Muscle of leg (tissue), 16 donors: ENCODE measurements around the gene GAREM1. TPM values are rescaled to one million over a fixed set of nuclear protein-coding genes. Genes with fewer than 3 reads are reported as not detected.
"Not testable (repeated sequence)": the region's sequence is repeated elsewhere in the genome, so short reads cannot be mapped to it uniquely, and the experiment has no call there.

Experiments
- DNase-seq: peaks from one replicate; pipeline ENCODE4 v3.0.0; 2013
- H3K27ac ChIP-seq: one replicate; pipeline ENCODE4 v1.5.1; 2013; ENCODE audit warnings: mild to moderate bottlenecking, low read length, control low read depth
- H3K27me3 ChIP-seq: one replicate; pipeline ENCODE4 v1.6.1; 2013; ENCODE audit warnings: low read length; ENCODE audit not compliant: control insufficient read depth, insufficient read depth
- H3K36me3 ChIP-seq: one replicate; pipeline ENCODE4 v1.6.1; 2013; ENCODE audit warnings: low read length; ENCODE audit not compliant: control insufficient read depth, insufficient read depth
- H3K4me1 ChIP-seq: one replicate; pipeline ENCODE4 v1.6.1; 2013; ENCODE audit warnings: low read length; ENCODE audit not compliant: control insufficient read depth, insufficient read depth
- H3K4me3 ChIP-seq: one replicate; pipeline ENCODE4 v1.5.1; 2013; ENCODE audit warnings: low read length, control low read depth
- H3K9me3 ChIP-seq: replicated peaks from 2 replicates; pipeline ENCODE4 v1.6.1; 2013; ENCODE audit warnings: low read depth, low read length; ENCODE audit not compliant: control insufficient read depth
- WGBS: methylation state at CpG from one replicate; pipeline ENCODE4 v1.1.5; 2013; ENCODE audit warnings: missing lambda C conversion rate; ENCODE audit not compliant: insufficient coverage; 5-methylcytosine and 5-hydroxymethylcytosine counted together
- long read RNA-seq, 11 donors: transcript quantifications; one replicate each; lab custom pipeline, GENCODE V29; 2026
- polyA plus RNA-seq, 8 donors: library from polyadenylated mRNA; unstranded; fragments of 120-200 nt; gene quantifications; one replicate each; pipeline versions ENCODE4 v1.2.1 to v1.2.3, GENCODE V29; 2013; ENCODE audit warnings: inconsistent platforms in 1 of 8, low replicate concordance in 1 of 8; ENCODE audit not compliant: insufficient read length in 8 of 8, insufficient read depth in 1 of 8
- total RNA-seq: library from RNA; stranded (reverse); fragments of 120-200 nt; gene quantifications from one replicate; pipeline ENCODE4 v1.2.4, GENCODE V29; 2013

The GAREM1 gene
- total RNA-seq (7.4 TPM), polyA plus RNA-seq (10 to 100 TPM in 3 of 8 donors, 1 to 10 TPM in 5; 7.5 to 13.4 (median 8.7) TPM)
- long read RNA-seq, donor 1, result 0 reads
- long read RNA-seq, donor 2, result 0 reads
- long read RNA-seq, donor 3, partial matches to known transcripts, result 0 of 1 reads
- long read RNA-seq, donor 3, other reads (novel, unspliced or antisense), result 0 of 1 reads
- long read RNA-seq, donor 4, full-length matches to known transcripts, result 1 of 1 reads
- long read RNA-seq, donor 4, partial matches to known transcripts, result 0 of 1 reads
- long read RNA-seq, donor 4, other reads (novel, unspliced or antisense), result 0 of 1 reads
- long read RNA-seq, donor 5, full-length matches to known transcripts, result 2 of 2 reads
- long read RNA-seq, donor 5, partial matches to known transcripts, result 0 of 2 reads
- long read RNA-seq, donor 5, other reads (novel, unspliced or antisense), result 0 of 2 reads
- long read RNA-seq, donor 6, full-length matches to known transcripts, result 2 of 2 reads
- long read RNA-seq, donor 6, partial matches to known transcripts, result 0 of 2 reads
- long read RNA-seq, donor 6, other reads (novel, unspliced or antisense), result 0 of 2 reads
- long read RNA-seq, donor 7, full-length matches to known transcripts, result 3 of 3 reads
- long read RNA-seq, donor 7, partial matches to known transcripts, result 0 of 3 reads
- long read RNA-seq, donor 7, other reads (novel, unspliced or antisense), result 0 of 3 reads
- long read RNA-seq, donor 8, full-length matches to known transcripts, result 1 of 1 reads
- long read RNA-seq, donor 8, partial matches to known transcripts, result 0 of 1 reads
- long read RNA-seq, donor 8, other reads (novel, unspliced or antisense), result 0 of 1 reads
- long read RNA-seq, donor 9, result 0 reads
- long read RNA-seq, donor 10, full-length matches to known transcripts, result 2 of 62 reads
- long read RNA-seq, donor 10, partial matches to known transcripts, result 60 of 62 reads
- long read RNA-seq, donor 10, other reads (novel, unspliced or antisense), result 0 of 62 reads
- long read RNA-seq, donor 11, result 0 reads

- WGBS, result under 1% methylated on average over 74 of the region's 82 CpGs
- H3K4me3 ChIP-seq, result peak within 1 kb of the TSS; percentile 76
- peaks cover 12% of the 10 kb centered on the region for H3K27me3 ChIP-seq
Observed at GRCh38 chr18:32470714-32471633, at the start of gene GAREM1. Gene GAREM1 (minus strand): TSS chr18:32470882. CDS start chr18:32470428, 454 bp downstream.

GRCh38 chr18:32511147-32511546 is 40.5 kb upstream of the GAREM1 start:
- no peak overlapping the region for H3K27ac ChIP-seq
- H3K9me3 ChIP-seq, result no peaks in the 10 kb centered on the region
- no peaks in the 10 kb centered on the region for H3K36me3 ChIP-seq
- no peaks in the 10 kb centered on the region for H3K4me1 ChIP-seq
- WGBS, result 95% methylated on average over 5 of the region's 7 CpGs
- H3K4me3 ChIP-seq, result no peak overlapping the region
- no peak for DNase-seq
- no peaks in the 10 kb centered on the region for H3K27me3 ChIP-seq

More at GRCh38 chr18:32470714-32471633, at the start of gene GAREM1:
- Histone ChIP-seq H3K27ac (peak within 1 kb of the TSS; percentile 87), H3K9me3 (no peaks in the 10 kb centered on the region), H3K4me1 (peaks cover 14% of the 10 kb centered on the region), H3K36me3 (no peaks in the 10 kb centered on the region)
- peak; percentile 99 for DNase-seq

GRCh38 chr18:32509111-32509510 is 38.4 kb upstream of the GAREM1 start:
- Histone ChIP-seq H3K4me1 (no peaks in the 10 kb centered on the region), H3K4me3 (no peak overlapping the region), H3K27me3 (no peaks in the 10 kb centered on the region), H3K27ac (no peak overlapping the region), H3K9me3 (no peaks in the 10 kb centered on the region), H3K36me3 (no peaks in the 10 kb centered on the region)
- no peak for DNase-seq
- WGBS, result no CpG with 5 or more reads among the region's 3 CpGs

GRCh38 chr18:32507093-32507492 is 36.4 kb upstream of the GAREM1 start:
- DNase-seq, result no peak
- Histone ChIP-seq H3K27ac (no peak overlapping the region), H3K4me3 (no peak overlapping the region), H3K27me3 (no peaks in the 10 kb centered on the region), H3K9me3 (no peaks in the 10 kb centered on the region), H3K4me1 (no peaks in the 10 kb centered on the region), H3K36me3 (no peaks in the 10 kb centered on the region)
- no CpG with 5 or more reads among the region's 1 CpG for WGBS

- no peak for DNase-seq
- Histone ChIP-seq H3K9me3 (no peaks in the 10 kb centered on the region), H3K36me3 (no peaks in the 10 kb centered on the region), H3K4me3 (no peak overlapping the region), H3K27ac (no peak overlapping the region), H3K4me1 (no peaks in the 10 kb centered on the region), H3K27me3 (no peaks in the 10 kb centered on the region)
- 86% methylated on average over 2 of the region's 4 CpGs for WGBS
Observed at GRCh38 chr18:32502014-32502413, 31.3 kb upstream of the GAREM1 start.

- not testable (repeated sequence) for H3K9me3 ChIP-seq, H3K27ac ChIP-seq, H3K4me1 ChIP-seq, H3K36me3 ChIP-seq, H3K27me3 ChIP-seq, DNase-seq, H3K4me3 ChIP-seq
- WGBS, result no CpG with 5 or more reads among the region's 2 CpGs
Observed at GRCh38 chr18:32501242-32501641, 30.6 kb upstream of the GAREM1 start.

- no CpG with 5 or more reads among the region's 3 CpGs for WGBS
- Histone ChIP-seq H3K4me3 (no peak overlapping the region), H3K36me3 (no peaks in the 10 kb centered on the region), H3K9me3 (no peaks in the 10 kb centered on the region), H3K4me1 (no peaks in the 10 kb centered on the region), H3K27ac (no peak overlapping the region), H3K27me3 (no peaks in the 10 kb centered on the region)
- DNase-seq, result no peak
Observed at GRCh38 chr18:32483002-32483401, 12.3 kb upstream of the GAREM1 start.

- H3K27ac ChIP-seq, result no peak overlapping the region
Observed at GRCh38 chr18:32482117-32482516, 11.4 kb upstream of the GAREM1 start.

GRCh38 chr18:32480581-32480980 is 9.9 kb upstream of the GAREM1 start:
- Histone ChIP-seq H3K9me3 (no peaks in the 10 kb centered on the region), H3K4me1 (no peaks in the 10 kb centered on the region), H3K27ac (no peak overlapping the region), H3K4me3 (no peak overlapping the region), H3K27me3 (no peaks in the 10 kb centered on the region), H3K36me3 (no peaks in the 10 kb centered on the region)
- WGBS, result 60% methylated on average over 1 of the region's 1 CpG
- no peak for DNase-seq

More at GRCh38 chr18:32482117-32482516, 11.4 kb upstream of the GAREM1 start:
- Histone ChIP-seq H3K4me3 (no peak overlapping the region), H3K4me1 (no peaks in the 10 kb centered on the region), H3K36me3 (no peaks in the 10 kb centered on the region), H3K9me3 (no peaks in the 10 kb centered on the region), H3K27me3 (no peaks in the 10 kb centered on the region)
- DNase-seq, result no peak
- WGBS, result no CpG with 5 or more reads among the region's 2 CpGs
